NCI-H2171 treated with DMSO at 0.1 percent for 48 hours (cell line): ENCODE measurements around the gene ATAT1.

Experiments used
- DNase-seq: peaks from one replicate; lab custom pipeline; 2025; lab: John Stamatoyannopoulos, UW

ATAT1 gene

DNA sequence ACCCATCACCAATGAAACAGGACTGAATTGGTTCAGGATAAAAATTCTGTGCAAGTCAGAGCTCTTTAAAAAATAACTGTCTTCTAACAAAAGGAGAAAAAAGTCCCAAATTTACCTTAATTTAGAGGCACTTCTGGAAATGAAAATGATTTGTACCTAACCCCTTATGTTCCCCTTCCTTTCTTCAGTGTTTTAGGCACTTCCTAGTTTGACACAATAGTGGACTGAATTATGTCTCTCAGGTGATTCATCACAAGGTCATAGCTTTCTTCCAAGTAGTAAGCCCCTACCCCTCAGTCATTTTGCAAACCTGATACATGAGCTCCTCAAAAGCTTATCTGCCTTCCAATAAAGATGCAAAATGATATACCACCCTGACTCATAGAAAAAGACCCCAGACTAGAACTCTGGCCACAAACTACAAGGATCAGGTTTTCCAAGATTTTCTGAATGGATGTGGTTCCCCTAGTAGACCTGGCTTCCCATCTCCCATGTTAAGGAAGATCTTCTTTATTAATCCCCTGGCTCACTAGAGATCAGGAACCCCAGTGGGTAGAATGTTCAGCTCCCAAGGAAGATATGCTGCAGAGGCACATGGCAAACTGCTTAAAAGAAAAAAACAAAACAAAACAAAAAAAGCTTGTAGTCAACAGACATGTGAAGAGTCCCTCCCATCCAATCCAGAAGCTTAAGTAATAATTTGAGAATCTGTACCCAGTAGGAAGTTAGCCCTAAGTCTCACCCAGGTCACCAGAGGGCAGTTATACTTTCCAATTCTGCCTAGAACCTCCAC, 13.2 kb upstream of the ATAT1 start:
- no peak for DNase-seq

- DNase-seq, result no peak
Measured at GRCh38 chr6:30614044-30614842, 12.4 kb upstream of the ATAT1 start.

- DNase-seq, result peak; percentile 99
Measured at GRCh38 chr6:30614843-30615218, 11.8 kb upstream of the ATAT1 start.

DNA sequence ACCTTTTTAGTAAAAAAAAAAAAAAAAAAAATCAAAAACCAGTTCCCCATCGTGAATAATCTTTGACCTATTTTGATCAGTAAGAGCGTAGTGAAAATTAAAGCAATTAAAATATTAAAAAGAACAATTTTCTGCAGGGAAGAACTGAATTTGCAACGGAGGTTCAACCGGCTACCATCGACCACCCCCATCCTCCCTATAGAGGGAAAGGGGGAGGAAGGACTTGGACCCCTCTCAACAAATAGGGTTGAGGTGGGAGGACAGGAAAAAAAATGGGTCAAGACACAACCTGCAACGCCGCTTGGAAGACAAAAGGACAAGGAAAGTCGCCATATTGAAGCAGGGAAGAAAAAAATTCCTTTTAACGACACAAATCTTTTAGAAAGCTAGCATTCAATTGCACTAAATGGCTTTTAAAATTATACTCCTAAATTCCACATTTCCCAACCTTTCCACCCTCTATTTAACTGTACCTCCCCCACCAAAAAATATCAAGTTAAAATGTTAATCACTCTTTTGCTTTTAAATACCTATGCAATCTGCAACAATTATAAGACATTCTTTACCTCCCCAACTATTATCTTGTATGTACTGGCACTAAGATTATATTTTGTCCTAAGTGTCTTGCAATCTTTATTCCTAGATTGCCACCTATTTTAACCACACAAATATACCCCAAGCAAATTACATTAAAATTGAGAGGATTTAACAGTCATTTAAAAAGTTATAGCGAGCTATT, 11.3 kb upstream of the ATAT1 start:
- peak; percentile 94 for DNase-seq

DNA sequence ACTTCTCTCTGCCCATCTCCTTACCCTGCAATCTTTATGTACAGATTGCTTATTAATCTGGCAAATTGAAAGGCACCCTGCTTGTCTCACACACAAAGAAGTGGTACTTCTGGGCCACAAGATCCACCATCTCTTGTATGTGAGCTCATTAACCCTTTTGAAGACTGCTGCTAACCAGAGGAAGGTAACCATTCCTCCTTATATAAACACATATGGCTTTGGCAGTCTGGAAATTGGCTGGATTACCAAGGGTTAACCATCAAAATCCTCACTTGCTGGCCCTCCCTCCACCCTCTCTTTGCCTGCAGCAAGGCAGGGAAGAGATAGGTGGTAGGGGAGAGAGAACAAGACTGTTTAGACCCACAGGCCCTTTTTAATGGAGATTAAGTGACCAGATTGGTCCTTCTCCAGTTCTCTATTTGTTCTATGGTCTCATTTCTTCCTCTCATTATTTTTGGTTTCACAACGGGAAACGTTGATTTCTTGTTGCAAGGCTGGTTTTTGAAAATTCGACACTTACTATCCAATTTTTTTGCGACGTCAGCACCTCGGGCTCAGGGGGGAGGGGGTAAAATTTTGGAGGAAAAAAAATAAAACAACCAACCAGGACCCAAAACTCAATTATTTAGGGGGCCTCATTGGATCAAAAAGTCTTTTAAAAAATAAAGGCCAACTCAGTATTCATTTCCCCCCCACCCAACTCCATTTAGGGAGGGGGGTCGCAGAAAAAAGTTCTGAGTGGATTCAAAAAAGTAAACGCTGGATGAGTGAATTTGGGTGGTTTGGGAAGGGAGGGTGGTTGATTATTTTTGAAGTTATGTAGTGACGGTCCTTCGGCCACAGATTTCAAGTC, 10.5 kb upstream of the ATAT1 start:
- DNase-seq, result peak; percentile 68

DNA sequence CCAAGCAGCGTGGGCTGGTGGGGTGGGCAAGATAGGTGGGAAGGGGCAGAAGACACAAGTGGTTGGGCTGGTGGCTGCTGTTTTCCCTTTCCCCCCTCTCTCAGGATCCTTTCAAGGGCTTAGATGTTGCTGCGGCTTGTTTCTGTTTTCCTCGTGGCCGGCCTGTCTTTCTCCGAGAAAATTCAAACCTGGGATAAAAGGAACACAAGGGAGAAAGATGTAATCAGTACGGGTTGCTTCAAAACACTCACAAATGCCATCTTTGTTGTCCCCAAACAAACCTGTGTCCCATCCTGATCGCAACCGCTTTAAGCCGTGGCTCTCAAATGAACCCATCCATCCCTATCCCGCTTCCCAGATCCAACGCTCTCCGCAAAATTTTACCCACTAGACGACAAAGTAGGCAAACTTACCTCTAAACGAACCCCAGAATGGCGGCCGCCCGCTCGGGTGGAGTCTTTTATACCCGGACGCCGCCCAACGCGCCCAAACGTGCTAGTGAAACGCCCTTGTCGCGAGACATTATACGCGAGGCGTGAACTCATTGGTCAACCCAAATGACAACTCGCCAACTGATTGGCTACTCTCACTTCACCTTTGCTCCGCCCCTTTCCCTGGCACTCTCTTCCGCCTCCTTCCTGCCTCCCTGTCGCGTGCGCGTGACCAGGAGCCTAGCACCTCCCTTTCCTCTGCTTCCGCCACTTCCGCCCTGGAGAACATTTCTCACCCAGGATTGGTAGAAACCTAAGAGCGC, 9.7 kb upstream of the ATAT1 start, which contains the start of gene PPP1R10:
Gene PPP1R10, minus strand, starts transcription at position 433 of the 754 bp plus-strand sequence. CDS start 7,299 bp downstream, outside the sequence.
- DNase-seq, result peak; percentile 100

DNA sequence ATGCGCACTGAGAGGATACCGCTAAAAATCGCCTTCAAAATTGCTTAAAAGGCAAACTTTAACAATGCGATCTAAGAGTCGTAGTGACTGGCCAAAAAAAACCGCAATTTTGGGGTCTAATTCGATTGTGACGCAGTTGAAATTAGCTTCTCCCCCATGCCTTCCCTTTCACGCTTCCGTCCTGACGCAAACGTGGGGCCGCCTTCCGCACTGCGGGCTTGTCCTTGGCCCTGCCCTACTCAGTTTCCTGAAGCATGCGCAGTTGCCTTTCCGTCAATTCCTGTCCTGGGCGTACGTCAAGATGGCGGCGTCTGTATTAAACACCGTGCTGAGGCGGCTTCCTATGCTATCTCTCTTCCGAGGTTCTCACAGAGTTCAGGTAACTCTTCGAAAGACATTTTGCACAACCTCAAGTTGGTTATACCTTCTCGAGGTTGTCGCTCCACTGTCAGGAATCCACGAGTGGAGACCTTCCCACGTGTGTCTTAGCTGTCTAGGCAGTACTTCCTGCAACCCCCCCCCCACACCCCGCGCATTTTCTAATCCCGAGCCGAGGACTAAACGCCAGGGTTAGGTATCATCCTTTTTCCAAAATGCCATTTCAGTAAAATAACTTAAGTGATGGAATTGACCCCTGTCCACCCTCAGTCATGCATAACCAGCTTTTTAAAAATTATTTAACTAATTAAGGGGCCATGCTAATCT, 9.0 kb upstream of the ATAT1 start, which contains the start of gene MRPS18B:
Gene MRPS18B, plus strand, starts transcription at position 276 of the 705 bp plus-strand sequence. Its CDS starts 26 bp downstream, at position 302.
- peak; percentile 99 for DNase-seq

DNA sequence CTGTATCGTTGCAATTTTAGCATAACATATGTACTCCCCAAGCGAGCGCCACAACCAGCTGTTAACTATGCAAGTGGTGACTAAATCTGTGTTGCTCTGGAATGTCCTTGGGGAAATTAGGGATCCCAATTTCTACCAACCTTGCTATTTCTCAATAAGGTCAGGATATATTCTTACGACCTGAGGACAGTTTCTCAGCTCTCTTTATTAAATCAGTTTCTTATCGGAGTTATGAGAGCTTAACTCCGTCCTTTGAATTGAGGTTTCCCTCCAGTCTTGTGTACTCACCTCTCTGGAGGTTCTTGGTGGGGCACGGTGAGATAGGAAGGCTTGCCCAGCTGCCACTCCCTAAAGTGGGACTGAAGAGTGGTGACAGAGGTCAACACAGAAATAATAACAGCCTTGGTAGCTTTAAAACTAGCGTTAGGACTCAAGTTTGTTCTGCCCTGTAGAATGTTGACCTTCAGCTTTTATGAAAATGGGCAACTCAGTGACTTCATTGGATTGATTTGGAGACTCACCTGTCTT, 8.3 kb upstream of the ATAT1 start:
- peak; percentile 48 for DNase-seq

DNA sequence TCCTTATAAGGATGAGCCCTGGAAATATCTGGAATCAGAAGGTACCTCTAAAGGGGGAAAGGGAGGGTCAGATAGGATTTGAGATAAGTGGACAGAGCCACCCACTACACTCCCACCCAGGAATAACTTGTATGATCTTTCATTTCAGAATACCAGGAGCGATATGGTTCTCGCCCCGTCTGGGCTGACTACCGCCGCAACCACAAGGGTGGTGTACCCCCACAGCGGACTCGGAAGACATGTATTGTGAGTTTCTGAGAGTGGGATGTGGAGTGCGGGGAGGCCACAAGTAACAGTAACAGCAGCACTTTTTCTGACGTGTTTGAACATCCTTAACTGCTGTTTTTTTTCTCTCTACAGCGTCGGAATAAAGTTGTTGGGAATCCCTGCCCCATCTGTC, 7.1 kb upstream of the ATAT1 start:
- no peak for DNase-seq

GRCh38 chr6:30625511-30625910, 1.2 kb upstream of the ATAT1 start:
- DNase-seq, result no peak

- DNase-seq, result no peak
Measured at GRCh38 chr6:30635834-30636233, 9.2 kb downstream of the ATAT1 start.

GRCh38 chr6:30640481-30640880, 13.8 kb downstream of the ATAT1 start:
- DNase-seq, result no peak

- no peak for DNase-seq
Measured at GRCh38 chr6:30641048-30641447, 14.4 kb downstream of the ATAT1 start.

- no peak for DNase-seq
Measured at GRCh38 chr6:30643656-30644055, 17.0 kb downstream of the ATAT1 start.

DNA sequence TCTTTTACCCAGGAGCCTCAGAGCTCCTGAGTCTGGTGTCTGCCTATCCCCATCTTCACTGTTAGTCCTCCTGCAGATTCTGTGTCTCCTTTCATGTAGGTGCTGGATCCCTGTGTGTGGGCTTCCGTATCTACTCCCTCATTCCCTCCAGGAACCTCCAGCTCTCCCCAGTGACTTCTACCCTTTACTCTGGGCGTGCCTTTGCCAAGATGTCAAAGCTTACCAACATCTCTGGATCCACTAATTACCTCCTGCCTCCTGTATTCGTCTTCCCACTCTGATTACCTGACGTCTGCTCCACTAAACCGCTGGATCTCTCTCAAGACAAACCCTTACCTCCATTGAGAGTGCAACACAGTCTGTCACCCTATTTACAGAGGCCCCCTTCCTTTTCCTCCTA, 18.1 kb downstream of the ATAT1 start:
- no peak for DNase-seq

- no peak for DNase-seq
Measured at GRCh38 chr6:30645989-30646388, 19.3 kb downstream of the ATAT1 start.

GRCh38 chr6:30646450-30647241, 20.0 kb downstream of the ATAT1 start, which contains the start of gene C6orf136:
Gene C6orf136, plus strand, starts transcription at chr6:30647133. Its CDS starts 99 bp downstream, at chr6:30647232.
- DNase-seq, result peak; percentile 90

GRCh38 chr6:30647242-30648116, 20.8 kb downstream of the ATAT1 start:
- DNase-seq, result peak; percentile 88
